Glutamatergic neuron (in vitro differentiated cells): ENCODE data around the gene KCNJ1. TPM values are rescaled to one million over a fixed set of nuclear protein-coding genes. Genes with fewer than 3 reads are reported as not detected.

Experiments
- DNase-seq: peaks from one replicate; pipeline ENCODE4 v3.0.0; 2022
- H3K27ac Mint-ChIP-seq: one replicate; pipeline ENCODE4 v1.8.0; 2020; ENCODE audit warnings: mild to moderate bottlenecking, mixed read lengths, inconsistent platforms; ENCODE audit not compliant: unreplicated experiment
- H3K27me3 Mint-ChIP-seq: one replicate; pipeline ENCODE4 v1.8.0; 2020; ENCODE audit warnings: mild to moderate bottlenecking, moderate library complexity, mixed read lengths, inconsistent platforms; ENCODE audit not compliant: unreplicated experiment
- H3K36me3 Mint-ChIP-seq: one replicate; pipeline ENCODE4 v1.8.0; 2020; ENCODE audit warnings: mild to moderate bottlenecking, mixed read lengths, inconsistent platforms; ENCODE audit not compliant: unreplicated experiment
- H3K4me1 Mint-ChIP-seq: one replicate; pipeline ENCODE4 v1.8.0; 2020; ENCODE audit warnings: mild to moderate bottlenecking, low read depth, mixed read lengths, inconsistent platforms; ENCODE audit not compliant: unreplicated experiment
- H3K4me3 Mint-ChIP-seq: one replicate; pipeline ENCODE4 v1.8.0; 2020; ENCODE audit warnings: mild to moderate bottlenecking, mixed read lengths, inconsistent platforms; ENCODE audit not compliant: unreplicated experiment
- H3K9me3 Mint-ChIP-seq: one replicate; pipeline ENCODE4 v1.8.0; 2020; ENCODE audit warnings: mild to moderate bottlenecking, moderate library complexity, mixed read lengths, inconsistent platforms; ENCODE audit not compliant: unreplicated experiment
- CTCF ChIP-seq: fragments of 200-600 bp; sonication (generic); IDR thresholded peaks from one replicate; pipeline ENCODE4 v1.5.0; 2021; ENCODE audit not compliant: partially characterized antibody, unreplicated experiment
- total RNA-seq: library from RNA; stranded (reverse); fragmentation: NEBNext Ultra II Directional; extraction: Animal tissue kit (Norgen Biotek cat#: 25700); gene quantifications from one replicate; pipeline ENCODE4 v1.2.1, GENCODE V29; 2021; ENCODE audit not compliant: unreplicated experiment

The KCNJ1 gene
- total RNA-seq, 1 donor from 2014 or later, result not detected

- Mint-ChIP-seq H3K36me3 (no peaks in the 10 kb centered on the region), H3K27ac (no peak overlapping the region), H3K27me3 (peaks cover 17% of the 10 kb centered on the region), H3K9me3 (peaks cover 4% of the 10 kb centered on the region), H3K4me3 (peak overlapping the region; percentile 81), H3K4me1 (peaks cover 35% of the 10 kb centered on the region)
- no peak for TF ChIP-seq CTCF
- peak; percentile 57 for DNase-seq
These were observed 34.8 kb upstream of the KCNJ1 start for GRCh38 chr11:128901653-128902514.

GRCh38 chr11:128900468-128900867, 33.4 kb upstream of the KCNJ1 start:
- no peak for TF ChIP-seq CTCF
- H3K4me1 Mint-ChIP-seq, result peaks cover 38% of the 10 kb centered on the region
- DNase-seq, result no peak
- peaks cover 7% of the 10 kb centered on the region for H3K9me3 Mint-ChIP-seq
- no peak overlapping the region for H3K27ac Mint-ChIP-seq
- H3K36me3 Mint-ChIP-seq, result no peaks in the 10 kb centered on the region
- peaks cover 14% of the 10 kb centered on the region for H3K27me3 Mint-ChIP-seq
- no peak overlapping the region for H3K4me3 Mint-ChIP-seq

- Mint-ChIP-seq H3K4me3 (no peak overlapping the region), H3K9me3 (peaks cover 7% of the 10 kb centered on the region), H3K27ac (no peak overlapping the region), H3K4me1 (peaks cover 35% of the 10 kb centered on the region), H3K36me3 (no peaks in the 10 kb centered on the region), H3K27me3 (peaks cover 11% of the 10 kb centered on the region)
- TF ChIP-seq CTCF, result no peak
- no peak for DNase-seq
These were observed 31.7 kb upstream of the KCNJ1 start for GRCh38 chr11:128898580-128899344.

GRCh38 chr11:128897826-128898225, 30.7 kb upstream of the KCNJ1 start:
- H3K9me3 Mint-ChIP-seq, result peaks cover 5% of the 10 kb centered on the region
- no peak overlapping the region for H3K4me3 Mint-ChIP-seq
- TF ChIP-seq CTCF, result no peak
- no peaks in the 10 kb centered on the region for H3K36me3 Mint-ChIP-seq
- H3K27ac Mint-ChIP-seq, result no peak overlapping the region
- DNase-seq, result no peak
- peaks cover 28% of the 10 kb centered on the region for H3K4me1 Mint-ChIP-seq
- H3K27me3 Mint-ChIP-seq, result peaks cover 8% of the 10 kb centered on the region
